Neural cell (in vitro differentiated cells): ENCODE measurements around the gene ECI2. TPM values are rescaled to one million over a fixed set of nuclear protein-coding genes. Genes with fewer than 3 reads are reported as not detected.

ENCODE experiments used
- H2AFZ ChIP-seq: fragments of 200-600, 300-800 bp; sonication (generic), shearing (Covaris generic); 2 replicates; pipeline ENCODE4 v1.6.0; 2014; ENCODE audit warnings: low read depth, mild to moderate bottlenecking, antibody characterized with exemption, low read length, moderate library complexity
- H3F3A ChIP-seq: fragments of 200-600 bp; shearing (Covaris generic); 2 replicates; pipeline ENCODE4 v1.6.1; 2016; ENCODE audit warnings: mild to moderate bottlenecking, moderate library complexity, mixed read lengths, antibody characterized with exemption, low read length; ENCODE audit not compliant: insufficient read depth, poor library complexity, severe bottlenecking
- H3K27ac ChIP-seq: fragments of 200-600, 300-800 bp; sonication (generic), shearing (Covaris generic); 2 replicates; pipeline ENCODE4 v1.5.1; 2014; ENCODE audit warnings: mild to moderate bottlenecking, low read length, moderate library complexity
- H3K27me3 ChIP-seq: fragments of 300-800, 200-600 bp; sonication (generic), shearing (Covaris generic); 2 replicates; pipeline ENCODE4 v1.6.0; 2014; ENCODE audit warnings: mild to moderate bottlenecking, low read depth, low read length, moderate library complexity; ENCODE audit not compliant: insufficient read depth
- H3K36me3 ChIP-seq: fragments of 300-800, 200-600 bp; sonication (generic), shearing (Covaris generic); 2 replicates; pipeline ENCODE4 v1.5.1; 2014; ENCODE audit warnings: mild to moderate bottlenecking, antibody characterized with exemption, low read length, moderate library complexity; ENCODE audit not compliant: insufficient read depth
- H3K4me2 ChIP-seq: fragments of 300-800, 200-600 bp; sonication (generic), shearing (Covaris generic); 2 replicates; pipeline ENCODE4 v1.6.0; 2014; ENCODE audit warnings: mild to moderate bottlenecking, low read length
- H3K4me3 ChIP-seq: fragments of 300-800, 200-600 bp; sonication (generic), shearing (Covaris generic); 2 replicates; pipeline ENCODE4 v1.5.1; 2014; ENCODE audit warnings: mild to moderate bottlenecking, low read length, moderate library complexity
- H3K79me2 ChIP-seq: fragments of 200-600 bp; shearing (Covaris generic); replicated peaks from 2 replicates; pipeline ENCODE4 v1.6.0; 2014; ENCODE audit warnings: mild to moderate bottlenecking, low read length, moderate library complexity; ENCODE audit not compliant: insufficient read depth
- H3K9ac ChIP-seq: fragments of 300-800, 200-600 bp; sonication (generic), shearing (Covaris generic); 2 replicates; pipeline ENCODE4 v1.6.1; 2016; ENCODE audit warnings: mild to moderate bottlenecking, low read length, mixed read lengths
- H3K9me2 ChIP-seq: fragments of 200-600 bp; shearing (Covaris generic); 2 replicates; pipeline ENCODE4 v1.6.1; 2016; ENCODE audit warnings: mild to moderate bottlenecking, low read length, mixed read lengths; ENCODE audit not compliant: insufficient read depth
- H3K9me3 ChIP-seq: fragments of 200-600, 300-800 bp; sonication (generic), shearing (Covaris generic); 2 replicates; pipeline ENCODE4 v1.6.1; 2016; ENCODE audit warnings: mild to moderate bottlenecking, mixed run types, low read length, moderate library complexity, mixed read lengths
- H4K20me1 ChIP-seq: fragments of 200-600 bp; shearing (Covaris generic); 2 replicates; pipeline ENCODE4 v1.6.1; 2016; ENCODE audit warnings: mild to moderate bottlenecking, mixed run types; ENCODE audit not compliant: insufficient read depth
- CTCF ChIP-seq: fragments of 450-650 bp; IDR thresholded peaks from 2 replicates; pipeline ENCODE4 v1.5.1; 2014; ENCODE audit warnings: antibody characterized with exemption, mild to moderate bottlenecking, moderate library complexity; ENCODE audit not compliant: poor library complexity, severe bottlenecking
- EP300 ChIP-seq: fragments of 450-650 bp; conservative IDR thresholded peaks from 2 replicates; pipeline ENCODE4 v1.6.1; 2014; ENCODE audit warnings: antibody characterized with exemption, mild to moderate bottlenecking, moderate library complexity; ENCODE audit not compliant: poor library complexity, severe bottlenecking
- EZH2 ChIP-seq: fragments of 200-600, 300-800 bp; shearing (Covaris generic), sonication (generic); IDR thresholded peaks from 2 replicates; pipeline ENCODE4 v1.6.1; 2014; ENCODE audit warnings: antibody characterized with exemption, low read length, borderline replicate concordance, mild to moderate bottlenecking; ENCODE audit not compliant: insufficient read depth, poor library complexity, severe bottlenecking
- MXI1 ChIP-seq: fragments of 450-650 bp; conservative IDR thresholded peaks from 2 replicates; pipeline ENCODE4 v1.6.1; 2014; ENCODE audit warnings: antibody characterized with exemption, mild to moderate bottlenecking; ENCODE audit not compliant: poor library complexity, severe bottlenecking
- POLR2AphosphoS5 ChIP-seq: IDR thresholded peaks from 2 replicates; pipeline ENCODE4 v1.6.1; 2012
- RAD21 ChIP-seq: fragments of 450-650 bp; conservative IDR thresholded peaks from 2 replicates; pipeline ENCODE4 v1.6.1; 2014; ENCODE audit warnings: antibody characterized with exemption, mild to moderate bottlenecking, moderate library complexity
- REST ChIP-seq: IDR thresholded peaks from 2 replicates; pipeline ENCODE4 v1.6.1; 2012; ENCODE audit warnings: borderline replicate concordance
- SMC3 ChIP-seq: fragments of 450-650 bp; conservative IDR thresholded peaks from 2 replicates; pipeline ENCODE4 v1.6.1; 2014; ENCODE audit warnings: antibody characterized with exemption, mild to moderate bottlenecking, moderate library complexity; ENCODE audit not compliant: poor library complexity
- TAF1 ChIP-seq: IDR thresholded peaks from 2 replicates; pipeline ENCODE4 v1.6.1; 2012; ENCODE audit warnings: low read depth
- polyA plus RNA-seq: library from polyadenylated mRNA; depleted of rRNA; stranded (reverse); fragments of >200 nt; gene quantifications from 2 replicates; pipeline ENCODE4 v1.2.3, GENCODE V29; 2014

Gene ECI2
- polyA plus RNA-seq, 1 donor from 2014 or later: 27.5 TPM

GRCh38 chr6:4133941-4134838, 1.2 kb downstream of the ECI2 start:
- Histone ChIP-seq H4K20me1 (no peaks in the 10 kb centered on the region), H3K4me3 (peak overlapping the region; percentile 96), H3K79me2 (peaks cover 3% of the 10 kb centered on the region), H3K27ac (no peak overlapping the region), H3K9ac (peak overlapping the region; percentile 80), H3K9me2 (no peaks in the 10 kb centered on the region), H3F3A (no peaks in the 10 kb centered on the region), H3K9me3 (no peaks in the 10 kb centered on the region), H3K4me2 (peak overlapping the region; percentile 28), H2AFZ (no peak overlapping the region), H3K27me3 (no peaks in the 10 kb centered on the region), H3K36me3 (peaks cover 4% of the 10 kb centered on the region)
- TF ChIP-seq EZH2 (no peak), CTCF (no peak), TAF1 (no peak), RAD21 (no peak), SMC3 (no peak), REST (no peak), POLR2AphosphoS5 (no peak), EP300 (no peak), MXI1 (no peak)

- no peak overlapping the region for H3K9ac ChIP-seq
- H3K9me2 ChIP-seq: no peaks in the 10 kb centered on the region
- no peaks in the 10 kb centered on the region for H3F3A ChIP-seq
- H3K4me3 ChIP-seq: no peak overlapping the region
- H3K4me2 ChIP-seq: no peak overlapping the region
- no peaks in the 10 kb centered on the region for H4K20me1 ChIP-seq
- peaks cover 3% of the 10 kb centered on the region for H3K79me2 ChIP-seq
- H3K9me3 ChIP-seq: no peaks in the 10 kb centered on the region
- H3K27me3 ChIP-seq: no peaks in the 10 kb centered on the region
- peaks cover 4% of the 10 kb centered on the region for H3K36me3 ChIP-seq
- H3K27ac ChIP-seq: no peak overlapping the region
- no peak overlapping the region for H2AFZ ChIP-seq
- TF ChIP-seq CTCF (no peak), MXI1 (no peak), POLR2AphosphoS5 (no peak), RAD21 (no peak), EP300 (no peak), REST (no peak), SMC3 (no peak), EZH2 (no peak), TAF1 (no peak)
Measured at GRCh38 chr6:4130357-4130987, 4.9 kb downstream of the ECI2 start.
